Natural killer cell (primary cell): ENCODE results near the gene A1BG. TPM values are rescaled to one million over a fixed set of nuclear protein-coding genes. Genes with fewer than 3 reads are reported as not detected.
A peak's percentile ranks its signal among the peaks of the same experiment; 100 is the strongest.

Experiments
- ATAC-seq, 3 donors: fragments of 150-1000 bp in 2 of 3; fragments of 200-7000 bp in 1 of 3; cut with Tn5 transposase; 1 replicate in 1 of 3; 2 replicates in 2 of 3; pipeline ENCODE4 v1.10.0; 2021; ENCODE audit warnings: mild to moderate bottlenecking in 2 of 3, moderate library complexity in 2 of 3
- DNase-seq, 2 donors: peaks; one replicate each; pipeline versions ENCODE4 v3.0.0 to v3.0.0-alpha.2; 2013 to 2021; ENCODE audit warnings: mixed read lengths in 1 of 2
- H3K27ac ChIP-seq: one replicate; pipeline ENCODE4 v1.5.1; 2013; ENCODE audit warnings: mild to moderate bottlenecking, low read length
- H3K27me3 ChIP-seq: one replicate; pipeline ENCODE4 v1.6.1; 2013; ENCODE audit warnings: low read length; ENCODE audit not compliant: control insufficient read depth, insufficient read depth
- H3K36me3 ChIP-seq: one replicate; pipeline ENCODE4 v1.6.1; 2013; ENCODE audit warnings: low read length; ENCODE audit not compliant: control insufficient read depth, insufficient read depth
- H3K4me1 ChIP-seq: one replicate; pipeline ENCODE4 v1.6.1; 2013; ENCODE audit warnings: low read length; ENCODE audit not compliant: control insufficient read depth, insufficient read depth
- H3K4me3 ChIP-seq: one replicate; pipeline ENCODE4 v1.5.1; 2013; ENCODE audit warnings: low read length
- H3K9me3 ChIP-seq: one replicate; pipeline ENCODE4 v1.6.1; 2013; ENCODE audit warnings: low read length; ENCODE audit not compliant: control insufficient read depth, insufficient read depth
- H3K27ac Mint-ChIP-seq, 2 donors: one replicate each; pipeline ENCODE4 v1.8.0; 2022; ENCODE audit warnings: mild to moderate bottlenecking in 2 of 2, mixed read lengths in 2 of 2, moderate library complexity in 1 of 2
- H3K27me3 Mint-ChIP-seq, 2 donors: one replicate each; pipeline ENCODE4 v1.8.0; 2022; ENCODE audit warnings: low read depth in 2 of 2, mixed read lengths in 2 of 2
- H3K36me3 Mint-ChIP-seq: one replicate; pipeline ENCODE4 v1.8.0; 2022; ENCODE audit warnings: mixed read lengths
- H3K4me1 Mint-ChIP-seq, 2 donors: one replicate each; pipeline ENCODE4 v1.8.0; 2022; ENCODE audit warnings: mixed read lengths in 2 of 2
- H3K4me3 Mint-ChIP-seq: one replicate; pipeline ENCODE4 v1.8.0; 2022; ENCODE audit warnings: mild to moderate bottlenecking, moderate library complexity, mixed read lengths
- H3K9me3 Mint-ChIP-seq, 2 donors: one replicate each; pipeline ENCODE4 v1.8.0; 2022; ENCODE audit warnings: mixed read lengths in 2 of 2
- CTCF ChIP-seq: fragments of 200-600 bp; IDR thresholded peaks from one replicate; pipeline ENCODE4 v1.8.0; 2022; ENCODE audit warnings: antibody characterized with exemption
- WGBS: methylation state at CpG from one replicate; pipeline ENCODE4 v1.1.7; 2013; ENCODE audit warnings: missing lambda C conversion rate; ENCODE audit not compliant: insufficient coverage; 5-methylcytosine and 5-hydroxymethylcytosine counted together
- intact Hi-C: fragments of 100-400 bp; cut with micrococcal nuclease; formaldehyde crosslinking; loops from one replicate; pipeline ENCODE4 v1.14.2; 2022
- total RNA-seq, 4 donors: library from RNA; stranded (reverse); fragments of 120-200 nt in 1 of 4; gene quantifications; one replicate each; pipeline versions ENCODE4 v1.2.3 to v1.2.4, GENCODE V29; 2013 to 2022

Gene A1BG
- total RNA-seq, 3 donors from 2014 or later (not counting 1 experiment from before 2014, with no cell fraction given), result 2.0 to 10.6 (median 3.5) TPM

- TF ChIP-seq CTCF, result no peak
- H3K27ac ChIP-seq, result peak overlapping the region; percentile 96
- ATAC-seq (peak in 1 of 3 donors; percentile 5), DNase-seq (no peak)
- no peaks in the 10 kb centered on the region for H3K27me3 ChIP-seq
- Mint-ChIP-seq H3K4me3 (peak overlapping the region; percentile 97), H3K4me1 (peaks cover 14 to 37% of the 10 kb centered on the region in 2 donors), H3K9me3 (no peaks in the 10 kb centered on the region), H3K36me3 (no peaks in the 10 kb centered on the region), H3K27ac (peak overlapping the region; percentile 98), H3K27me3 (no peaks in the 10 kb centered on the region)
- peaks cover 30% of the 10 kb centered on the region for H3K4me1 ChIP-seq
- intact Hi-C loops, result loop anchor here (1.0 to 10.0 kb wide), 3 partner anchors 13 to 203 kb away; partner anchors contain the start of genes ZNF132 and ZNF274
- 9% methylated on average over 39 of the region's 39 CpGs for WGBS
- peak overlapping the region; percentile 55 for H3K4me3 ChIP-seq
- H3K36me3 ChIP-seq, result peaks cover 12% of the 10 kb centered on the region
- H3K9me3 ChIP-seq, result no peaks in the 10 kb centered on the region
Observed at GRCh38 chr19:58387338-58388174, 34.3 kb upstream of the A1BG start.

GRCh38 chr19:58386576-58387337 is 33.5 kb upstream of the A1BG start, which contains the start of gene RPS5:
RPS5 (plus strand) TSS chr19:58387269; CDS start chr19:58388138, 869 bp downstream.
- Mint-ChIP-seq H3K4me3 (peak within 1 kb of the TSS; percentile 97), H3K36me3 (no peaks in the 10 kb centered on the region), H3K9me3 (no peaks in the 10 kb centered on the region), H3K27ac (peak within 1 kb of the TSS; percentile 98), H3K4me1 (peaks cover 19 to 42% of the 10 kb centered on the region in 2 donors), H3K27me3 (no peaks in the 10 kb centered on the region)
- H3K36me3 ChIP-seq, result peaks cover 12% of the 10 kb centered on the region
- no peaks in the 10 kb centered on the region for H3K27me3 ChIP-seq
- DNase-seq, result peak; percentile 89 to 100
- no peak for TF ChIP-seq CTCF
- ATAC-seq, result peak; percentile 85 to 96 (median 90)
- peak within 1 kb of the TSS; percentile 55 for H3K4me3 ChIP-seq
- H3K27ac ChIP-seq, result peak within 1 kb of the TSS; percentile 96
- peaks cover 36% of the 10 kb centered on the region for H3K4me1 ChIP-seq
- 0% methylated on average over 64 of the region's 64 CpGs for WGBS
- H3K9me3 ChIP-seq, result no peaks in the 10 kb centered on the region
- intact Hi-C loops, result loop anchor here (1.0 to 10.0 kb wide), 3 partner anchors 14 to 202 kb away; partner anchors contain the start of genes ZNF132 and ZNF274

- peak overlapping the region; percentile 98 for H3K27ac Mint-ChIP-seq
- no peaks in the 10 kb centered on the region for H3K36me3 Mint-ChIP-seq
- peaks cover 41% of the 10 kb centered on the region for H3K4me1 ChIP-seq
- no peaks in the 10 kb centered on the region for H3K27me3 Mint-ChIP-seq
- H3K9me3 Mint-ChIP-seq, result no peaks in the 10 kb centered on the region
- H3K36me3 ChIP-seq, result peaks cover 12% of the 10 kb centered on the region
- H3K27me3 ChIP-seq, result no peaks in the 10 kb centered on the region
- H3K4me1 Mint-ChIP-seq, result peaks cover 19 to 46% of the 10 kb centered on the region in 2 donors
- DNase-seq (peak in 1 of 2 donors; percentile 50), ATAC-seq (peak in 1 of 3 donors; percentile 1)
- no peaks in the 10 kb centered on the region for H3K9me3 ChIP-seq
- intact Hi-C loops, result loop anchor here (2.0 to 10.0 kb wide), 2 partner anchors 15 to 201 kb away; partner anchors contain the start of gene ZNF274
- 14% methylated on average over 35 of the region's 36 CpGs for WGBS
- no peak for TF ChIP-seq CTCF
- H3K27ac ChIP-seq, result peak overlapping the region; percentile 96
- H3K4me3 ChIP-seq, result peak overlapping the region; percentile 55
- H3K4me3 Mint-ChIP-seq, result peak overlapping the region; percentile 97
Observed at GRCh38 chr19:58385891-58386575, 32.7 kb upstream of the A1BG start.
